Neural cell (in vitro differentiated cells): ENCODE data around the gene WDR20. TPM values are rescaled to one million over a fixed set of nuclear protein-coding genes. Genes with fewer than 3 reads are reported as not detected.

Experiments
- H2AFZ ChIP-seq: fragments of 200-600, 300-800 bp; sonication (generic), shearing (Covaris generic); 2 replicates; pipeline ENCODE4 v1.6.0; 2014; ENCODE audit warnings: low read depth, mild to moderate bottlenecking, antibody characterized with exemption, low read length, moderate library complexity
- H3F3A ChIP-seq: fragments of 200-600 bp; shearing (Covaris generic); 2 replicates; pipeline ENCODE4 v1.6.1; 2016; ENCODE audit warnings: mild to moderate bottlenecking, moderate library complexity, mixed read lengths, antibody characterized with exemption, low read length; ENCODE audit not compliant: insufficient read depth, poor library complexity, severe bottlenecking
- H3K27ac ChIP-seq: fragments of 200-600, 300-800 bp; sonication (generic), shearing (Covaris generic); 2 replicates; pipeline ENCODE4 v1.5.1; 2014; ENCODE audit warnings: mild to moderate bottlenecking, low read length, moderate library complexity
- H3K27me3 ChIP-seq: fragments of 300-800, 200-600 bp; sonication (generic), shearing (Covaris generic); 2 replicates; pipeline ENCODE4 v1.6.0; 2014; ENCODE audit warnings: mild to moderate bottlenecking, low read depth, low read length, moderate library complexity; ENCODE audit not compliant: insufficient read depth
- H3K36me3 ChIP-seq: fragments of 300-800, 200-600 bp; sonication (generic), shearing (Covaris generic); 2 replicates; pipeline ENCODE4 v1.5.1; 2014; ENCODE audit warnings: mild to moderate bottlenecking, antibody characterized with exemption, low read length, moderate library complexity; ENCODE audit not compliant: insufficient read depth
- H3K4me2 ChIP-seq: fragments of 300-800, 200-600 bp; sonication (generic), shearing (Covaris generic); 2 replicates; pipeline ENCODE4 v1.6.0; 2014; ENCODE audit warnings: mild to moderate bottlenecking, low read length
- H3K4me3 ChIP-seq: fragments of 300-800, 200-600 bp; sonication (generic), shearing (Covaris generic); 2 replicates; pipeline ENCODE4 v1.5.1; 2014; ENCODE audit warnings: mild to moderate bottlenecking, low read length, moderate library complexity
- H3K79me2 ChIP-seq: fragments of 200-600 bp; shearing (Covaris generic); replicated peaks from 2 replicates; pipeline ENCODE4 v1.6.0; 2014; ENCODE audit warnings: mild to moderate bottlenecking, low read length, moderate library complexity; ENCODE audit not compliant: insufficient read depth
- H3K9ac ChIP-seq: fragments of 300-800, 200-600 bp; sonication (generic), shearing (Covaris generic); 2 replicates; pipeline ENCODE4 v1.6.1; 2016; ENCODE audit warnings: mild to moderate bottlenecking, low read length, mixed read lengths
- H3K9me2 ChIP-seq: fragments of 200-600 bp; shearing (Covaris generic); 2 replicates; pipeline ENCODE4 v1.6.1; 2016; ENCODE audit warnings: mild to moderate bottlenecking, low read length, mixed read lengths; ENCODE audit not compliant: insufficient read depth
- H3K9me3 ChIP-seq: fragments of 200-600, 300-800 bp; sonication (generic), shearing (Covaris generic); 2 replicates; pipeline ENCODE4 v1.6.1; 2016; ENCODE audit warnings: mild to moderate bottlenecking, mixed run types, low read length, moderate library complexity, mixed read lengths
- H4K20me1 ChIP-seq: fragments of 200-600 bp; shearing (Covaris generic); 2 replicates; pipeline ENCODE4 v1.6.1; 2016; ENCODE audit warnings: mild to moderate bottlenecking, mixed run types; ENCODE audit not compliant: insufficient read depth
- EP300 ChIP-seq: fragments of 450-650 bp; conservative IDR thresholded peaks from 2 replicates; pipeline ENCODE4 v1.6.1; 2014; ENCODE audit warnings: antibody characterized with exemption, mild to moderate bottlenecking, moderate library complexity; ENCODE audit not compliant: poor library complexity, severe bottlenecking
- EZH2 ChIP-seq: fragments of 200-600, 300-800 bp; shearing (Covaris generic), sonication (generic); IDR thresholded peaks from 2 replicates; pipeline ENCODE4 v1.6.1; 2014; ENCODE audit warnings: antibody characterized with exemption, low read length, borderline replicate concordance, mild to moderate bottlenecking; ENCODE audit not compliant: insufficient read depth, poor library complexity, severe bottlenecking
- MXI1 ChIP-seq: fragments of 450-650 bp; conservative IDR thresholded peaks from 2 replicates; pipeline ENCODE4 v1.6.1; 2014; ENCODE audit warnings: antibody characterized with exemption, mild to moderate bottlenecking; ENCODE audit not compliant: poor library complexity, severe bottlenecking
- POLR2AphosphoS5 ChIP-seq: IDR thresholded peaks from 2 replicates; pipeline ENCODE4 v1.6.1; 2012
- RAD21 ChIP-seq: fragments of 450-650 bp; conservative IDR thresholded peaks from 2 replicates; pipeline ENCODE4 v1.6.1; 2014; ENCODE audit warnings: antibody characterized with exemption, mild to moderate bottlenecking, moderate library complexity
- SMC3 ChIP-seq: fragments of 450-650 bp; conservative IDR thresholded peaks from 2 replicates; pipeline ENCODE4 v1.6.1; 2014; ENCODE audit warnings: antibody characterized with exemption, mild to moderate bottlenecking, moderate library complexity; ENCODE audit not compliant: poor library complexity
- TAF1 ChIP-seq: IDR thresholded peaks from 2 replicates; pipeline ENCODE4 v1.6.1; 2012; ENCODE audit warnings: low read depth
- polyA plus RNA-seq: library from polyadenylated mRNA; depleted of rRNA; stranded (reverse); fragments of >200 nt; gene quantifications from 2 replicates; pipeline ENCODE4 v1.2.3, GENCODE V29; 2014
- TF ChIP-seq, protein P1 (sequence below): fragments of 450-650 bp; IDR thresholded peaks from 2 replicates; pipeline ENCODE4 v1.5.1; 2014; ENCODE audit warnings: antibody characterized with exemption, mild to moderate bottlenecking, moderate library complexity; ENCODE audit not compliant: poor library complexity, severe bottlenecking
- TF ChIP-seq, protein P2 (sequence below): IDR thresholded peaks from 2 replicates; pipeline ENCODE4 v1.6.1; 2012; ENCODE audit warnings: borderline replicate concordance

WDR20 gene
- polyA plus RNA-seq, 1 donor from 2014 or later: 28.6 TPM

DNA sequence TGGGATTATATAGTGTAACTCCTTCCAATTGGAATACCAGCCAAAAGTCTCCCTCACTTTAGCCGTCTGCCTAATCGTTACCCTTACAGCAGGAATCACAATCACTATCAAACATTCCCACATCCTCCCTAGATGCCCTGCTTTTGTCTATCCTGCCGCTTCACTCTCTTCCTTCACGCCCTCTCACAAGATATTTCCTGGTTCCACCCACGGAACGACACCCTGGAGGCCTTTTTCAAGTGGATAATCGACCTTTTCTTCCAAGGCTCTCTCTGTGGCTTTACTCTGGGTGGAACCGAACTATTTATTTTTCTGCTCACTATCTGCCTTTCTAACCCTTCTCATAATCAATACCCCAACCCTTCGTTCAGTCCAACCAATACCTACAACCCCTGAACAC lies 106.4 kb downstream of the WDR20 start:
- Histone ChIP-seq H3K9ac (no peak overlapping the region), H3K27me3 (no peaks in the 10 kb centered on the region), H3K27ac (no peak overlapping the region), H3K9me2 (no peaks in the 10 kb centered on the region), H3K4me3 (no peak overlapping the region), H4K20me1 (no peaks in the 10 kb centered on the region), H2AFZ (no peak overlapping the region), H3K9me3 (no peaks in the 10 kb centered on the region), H3K36me3 (no peaks in the 10 kb centered on the region), H3K79me2 (no peaks in the 10 kb centered on the region), H3F3A (no peaks in the 10 kb centered on the region), H3K4me2 (no peak overlapping the region)
- TF ChIP-seq POLR2AphosphoS5 (no peak), EP300 (no peak), EZH2 (no peak), TAF1 (no peak), SMC3 (no peak), RAD21 (no peak), MXI1 (no peak)
- TF ChIP-seq, protein P1, sequence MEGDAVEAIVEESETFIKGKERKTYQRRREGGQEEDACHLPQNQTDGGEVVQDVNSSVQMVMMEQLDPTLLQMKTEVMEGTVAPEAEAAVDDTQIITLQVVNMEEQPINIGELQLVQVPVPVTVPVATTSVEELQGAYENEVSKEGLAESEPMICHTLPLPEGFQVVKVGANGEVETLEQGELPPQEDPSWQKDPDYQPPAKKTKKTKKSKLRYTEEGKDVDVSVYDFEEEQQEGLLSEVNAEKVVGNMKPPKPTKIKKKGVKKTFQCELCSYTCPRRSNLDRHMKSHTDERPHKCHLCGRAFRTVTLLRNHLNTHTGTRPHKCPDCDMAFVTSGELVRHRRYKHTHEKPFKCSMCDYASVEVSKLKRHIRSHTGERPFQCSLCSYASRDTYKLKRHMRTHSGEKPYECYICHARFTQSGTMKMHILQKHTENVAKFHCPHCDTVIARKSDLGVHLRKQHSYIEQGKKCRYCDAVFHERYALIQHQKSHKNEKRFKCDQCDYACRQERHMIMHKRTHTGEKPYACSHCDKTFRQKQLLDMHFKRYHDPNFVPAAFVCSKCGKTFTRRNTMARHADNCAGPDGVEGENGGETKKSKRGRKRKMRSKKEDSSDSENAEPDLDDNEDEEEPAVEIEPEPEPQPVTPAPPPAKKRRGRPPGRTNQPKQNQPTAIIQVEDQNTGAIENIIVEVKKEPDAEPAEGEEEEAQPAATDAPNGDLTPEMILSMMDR: no peak
- TF ChIP-seq, protein P2, sequence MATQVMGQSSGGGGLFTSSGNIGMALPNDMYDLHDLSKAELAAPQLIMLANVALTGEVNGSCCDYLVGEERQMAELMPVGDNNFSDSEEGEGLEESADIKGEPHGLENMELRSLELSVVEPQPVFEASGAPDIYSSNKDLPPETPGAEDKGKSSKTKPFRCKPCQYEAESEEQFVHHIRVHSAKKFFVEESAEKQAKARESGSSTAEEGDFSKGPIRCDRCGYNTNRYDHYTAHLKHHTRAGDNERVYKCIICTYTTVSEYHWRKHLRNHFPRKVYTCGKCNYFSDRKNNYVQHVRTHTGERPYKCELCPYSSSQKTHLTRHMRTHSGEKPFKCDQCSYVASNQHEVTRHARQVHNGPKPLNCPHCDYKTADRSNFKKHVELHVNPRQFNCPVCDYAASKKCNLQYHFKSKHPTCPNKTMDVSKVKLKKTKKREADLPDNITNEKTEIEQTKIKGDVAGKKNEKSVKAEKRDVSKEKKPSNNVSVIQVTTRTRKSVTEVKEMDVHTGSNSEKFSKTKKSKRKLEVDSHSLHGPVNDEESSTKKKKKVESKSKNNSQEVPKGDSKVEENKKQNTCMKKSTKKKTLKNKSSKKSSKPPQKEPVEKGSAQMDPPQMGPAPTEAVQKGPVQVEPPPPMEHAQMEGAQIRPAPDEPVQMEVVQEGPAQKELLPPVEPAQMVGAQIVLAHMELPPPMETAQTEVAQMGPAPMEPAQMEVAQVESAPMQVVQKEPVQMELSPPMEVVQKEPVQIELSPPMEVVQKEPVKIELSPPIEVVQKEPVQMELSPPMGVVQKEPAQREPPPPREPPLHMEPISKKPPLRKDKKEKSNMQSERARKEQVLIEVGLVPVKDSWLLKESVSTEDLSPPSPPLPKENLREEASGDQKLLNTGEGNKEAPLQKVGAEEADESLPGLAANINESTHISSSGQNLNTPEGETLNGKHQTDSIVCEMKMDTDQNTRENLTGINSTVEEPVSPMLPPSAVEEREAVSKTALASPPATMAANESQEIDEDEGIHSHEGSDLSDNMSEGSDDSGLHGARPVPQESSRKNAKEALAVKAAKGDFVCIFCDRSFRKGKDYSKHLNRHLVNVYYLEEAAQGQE: no peak

- no peaks in the 10 kb centered on the region for H3K36me3 ChIP-seq
- H3K27ac ChIP-seq: no peak overlapping the region
- TF ChIP-seq MXI1 (no peak), RAD21 (no peak), POLR2AphosphoS5 (no peak), EP300 (no peak), TAF1 (no peak), EZH2 (no peak), SMC3 (no peak)
- TF ChIP-seq, protein P2: no peak
- TF ChIP-seq, protein P1: no peak
- H3F3A ChIP-seq: no peaks in the 10 kb centered on the region
- H3K27me3 ChIP-seq: no peaks in the 10 kb centered on the region
- H3K9me3 ChIP-seq: no peaks in the 10 kb centered on the region
- H3K4me2 ChIP-seq: no peak overlapping the region
- H3K4me3 ChIP-seq: no peak overlapping the region
- no peaks in the 10 kb centered on the region for H3K79me2 ChIP-seq
- H2AFZ ChIP-seq: no peak overlapping the region
- no peaks in the 10 kb centered on the region for H4K20me1 ChIP-seq
- no peak overlapping the region for H3K9ac ChIP-seq
- H3K9me2 ChIP-seq: no peaks in the 10 kb centered on the region
These were observed 108.4 kb downstream of the WDR20 start for GRCh38 chr14:102248121-102248520.
